A673 (cell line): ENCODE data around the gene DOCK8. TPM values are rescaled to one million over a fixed set of nuclear protein-coding genes. Genes with fewer than 3 reads are reported as not detected.
A peak's percentile ranks its signal among the peaks of the same experiment; 100 is the strongest.

ENCODE experiments used
- BruUV-seq: library from RNA; stranded (reverse); fragments of 400-500 nt; replicated peaks from 2 replicates; lab custom pipeline; 2021; lab: Mats Ljungman, UMichigan
- CTCF ChIA-PET: fragments of 300-600 bp; sonication (Branson Sonifier 250); formaldehyde crosslinking; loops from one replicate; lab custom pipeline; 2022; ENCODE audit warnings: antibody characterized with exemption; lab: Charles Lee
- POLR2A ChIA-PET: fragments of 300-600 bp; sonication (Branson Sonifier 250); formaldehyde crosslinking; loops from one replicate; lab custom pipeline; 2022; ENCODE audit warnings: antibody characterized with exemption; ENCODE audit not compliant: low non-redundant PET; lab: Charles Lee
- DNase-seq: peaks from one replicate; pipeline ENCODE4 v3.0.0-alpha.2; 2015; ENCODE audit warnings: low spot score
- H3K27ac ChIP-seq: fragments of 200-600 bp; sonication (generic); 2 replicates; pipeline ENCODE4 v1.5.1; 2016; ENCODE audit warnings: mixed run types, low read depth, mild to moderate bottlenecking, mixed read lengths, antibody characterized with exemption, low read length; ENCODE audit not compliant: poor library complexity, severe bottlenecking
- H3K27me3 ChIP-seq: fragments of 200-600 bp; sonication (generic); replicated peaks from 2 replicates; pipeline ENCODE4 v1.6.1; 2017; ENCODE audit warnings: mixed run types, low read depth, mild to moderate bottlenecking, mixed read lengths, antibody characterized with exemption, low read length; ENCODE audit not compliant: insufficient read depth, poor library complexity
- H3K36me3 ChIP-seq: fragments of 200-600 bp; sonication (generic); 2 replicates; pipeline ENCODE4 v1.6.1; 2016; ENCODE audit warnings: mixed run types, mild to moderate bottlenecking, mixed read lengths, antibody characterized with exemption, low read length; ENCODE audit not compliant: insufficient read depth, poor library complexity, severe bottlenecking
- H3K4me1 ChIP-seq: fragments of 200-600 bp; sonication (generic); 2 replicates; pipeline ENCODE4 v1.6.1; 2017; ENCODE audit warnings: mixed run types, mild to moderate bottlenecking, mixed read lengths, antibody characterized with exemption, low read length; ENCODE audit not compliant: insufficient read depth, poor library complexity, severe bottlenecking
- H3K4me3 ChIP-seq: fragments of 200-600 bp; sonication (generic); 2 replicates; pipeline ENCODE4 v1.5.1; 2016; ENCODE audit warnings: low read depth, mixed run types, mild to moderate bottlenecking, mixed read lengths, low read length; ENCODE audit not compliant: poor library complexity, severe bottlenecking
- H3K9me3 ChIP-seq: fragments of 200-600 bp; sonication (generic); 2 replicates; pipeline ENCODE4 v1.6.1; 2016; ENCODE audit warnings: mixed run types, low read depth, mild to moderate bottlenecking, mixed read lengths, antibody characterized with exemption, low read length; ENCODE audit not compliant: poor library complexity, severe bottlenecking
- CTCF ChIP-seq: fragments of 300-800, 200-600 bp; sonication (generic); conservative IDR thresholded peaks from 2 replicates; pipeline ENCODE4 v1.5.1; 2017; ENCODE audit warnings: low read depth, mild to moderate bottlenecking, antibody characterized with exemption, low read length, moderate library complexity, mixed read lengths
- EZH2 ChIP-seq: fragments of 200-600 bp; sonication (generic); IDR thresholded peaks from 2 replicates; pipeline ENCODE4 v1.6.1; 2017; ENCODE audit warnings: borderline replicate concordance, low read depth, mild to moderate bottlenecking, mixed read lengths, antibody characterized with exemption, low read length; ENCODE audit not compliant: poor library complexity, severe bottlenecking
- intact Hi-C: fragments of 100-400 bp; cut with micrococcal nuclease; formaldehyde crosslinking; loops from one replicate; pipeline ENCODE4 v1.10.0; 2022; ENCODE audit not compliant: unreplicated experiment
- total RNA-seq: library from RNA; stranded (reverse); gene quantifications from 2 replicates; pipeline ENCODE4 v1.2.3, GENCODE V29; 2021

DOCK8 gene
- total RNA-seq, 1 experiment from 2014 or later, result not detected

GRCh38 chr9:343773-344172 lies 129.1 kb downstream of the DOCK8 start:
- ChIA-PET POLR2A (no interaction called here), CTCF (no interaction called here)
- no TSS peak for BruUV-seq

DNA sequence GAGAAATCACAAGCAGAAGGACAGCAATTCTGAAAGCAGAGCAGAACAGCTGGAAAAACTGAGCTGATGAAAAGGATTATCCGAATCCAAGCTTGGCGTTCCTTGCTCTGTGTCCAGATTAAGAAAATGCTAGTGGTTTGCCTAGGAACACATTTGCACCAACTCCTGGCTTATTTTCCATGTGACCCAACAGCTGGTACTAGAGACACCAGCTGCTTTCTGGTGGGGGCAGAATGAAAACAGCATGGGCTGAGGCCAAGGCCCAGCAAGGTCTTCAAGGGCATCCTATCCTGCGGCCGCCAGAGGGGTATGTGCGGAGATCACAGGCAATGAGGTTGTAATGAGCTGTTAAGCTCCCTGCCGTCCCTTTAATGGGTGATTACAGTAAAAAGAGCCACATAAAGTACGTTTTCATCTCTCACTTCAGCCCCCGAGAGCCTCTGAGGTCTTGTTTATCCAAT lies 131.5 kb downstream of the DOCK8 start:
- CTCF ChIA-PET, result no interaction called here
- Histone ChIP-seq H3K4me3 (no peak overlapping the region), H3K9me3 (no peaks in the 10 kb centered on the region), H3K27ac (no peak overlapping the region), H3K4me1 (no peaks in the 10 kb centered on the region), H3K27me3 (peaks cover 83% of the 10 kb centered on the region), H3K36me3 (no peaks in the 10 kb centered on the region)
- BruUV-seq, result no TSS peak
- intact Hi-C loops, result no loop called here
- no peak for DNase-seq
- POLR2A ChIA-PET, result no interaction called here
- TF ChIP-seq CTCF (no peak), EZH2 (no peak)

More at GRCh38 chr9:343773-344172, 129.1 kb downstream of the DOCK8 start:
- DNase-seq, result no peak
- H3K9me3 ChIP-seq, result no peaks in the 10 kb centered on the region
- intact Hi-C loops, result no loop called here
- H3K4me1 ChIP-seq, result no peaks in the 10 kb centered on the region
- H3K36me3 ChIP-seq, result no peaks in the 10 kb centered on the region
- H3K4me3 ChIP-seq, result no peak overlapping the region
- TF ChIP-seq CTCF (no peak), EZH2 (no peak)
- H3K27ac ChIP-seq, result no peak overlapping the region
- H3K27me3 ChIP-seq, result peaks cover 74% of the 10 kb centered on the region

DNA sequence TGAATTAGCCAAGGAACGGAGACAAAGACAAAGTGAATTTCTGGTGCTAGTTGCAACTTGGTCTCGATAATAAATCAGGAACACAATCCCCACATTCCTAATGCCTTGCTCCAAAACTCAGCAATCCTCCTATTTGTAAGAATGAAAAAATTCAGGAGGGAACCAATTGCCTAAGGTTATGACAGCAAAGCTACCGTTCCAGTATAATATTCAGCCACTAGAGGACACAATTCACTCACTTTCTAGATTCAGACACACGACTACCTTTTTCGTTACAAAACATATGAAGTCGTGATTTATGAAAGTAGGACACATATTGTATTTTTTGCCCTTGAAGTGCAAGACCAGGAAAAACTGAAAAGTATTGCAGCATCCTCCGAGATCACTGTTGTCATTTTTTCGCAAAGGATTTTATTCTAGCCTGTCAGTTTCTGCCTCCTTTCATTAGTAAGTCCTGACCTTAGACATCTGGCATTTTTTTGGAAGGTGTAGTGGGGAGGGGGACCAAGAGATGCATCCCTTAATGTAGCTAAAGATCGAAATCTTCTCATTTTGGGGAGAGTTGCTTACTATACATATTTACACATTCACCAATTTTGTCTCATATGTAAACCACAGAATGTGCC lies 133.1 kb downstream of the DOCK8 start:
- no peaks in the 10 kb centered on the region for H3K36me3 ChIP-seq
- no TSS peak for BruUV-seq
- TF ChIP-seq EZH2 (no peak), CTCF (peak; percentile 62)
- H3K4me3 ChIP-seq, result no peak overlapping the region
- CTCF ChIA-PET, result interaction anchor here (0.5 kb wide), 1 partner anchor 195 kb away, joined by 4 read pairs; no protein-coding TSS in a partner anchor
- intact Hi-C loops, result no loop called here
- no peak overlapping the region for H3K27ac ChIP-seq
- POLR2A ChIA-PET, result no interaction called here
- DNase-seq, result peak; percentile 42
- H3K9me3 ChIP-seq, result no peaks in the 10 kb centered on the region
- H3K27me3 ChIP-seq, result peaks cover 83% of the 10 kb centered on the region
- H3K4me1 ChIP-seq, result no peaks in the 10 kb centered on the region
